ENCODE measurements around the gene ZNF780B. TPM values are rescaled to one million over a fixed set of nuclear protein-coding genes. Genes with fewer than 3 reads are reported as not detected.

ZNF780B gene
- total RNA-seq, 5 donors from 2014 or later (not counting 1 experiment from before 2014, with no cell fraction given) = 18.0 to 55.2 (median 49.0) TPM

- no peak overlapping the region for H3K4me3 Mint-ChIP-seq
- no peak overlapping the region for H3K27ac Mint-ChIP-seq
- peaks cover 17 to 42% (median 29%) of the 10 kb centered on the region in 3 donors for H3K9me3 Mint-ChIP-seq
- H3K27me3 Mint-ChIP-seq = no peaks in the 10 kb centered on the region
- POLR2A ChIA-PET = no interaction called here
- no peaks in the 10 kb centered on the region for H3K4me1 Mint-ChIP-seq
- Histone ChIP-seq H3K4me1 (ENCODE audit: control insufficient read depth in 1 of 2, extremely low read depth in 1 of 2, insufficient read depth in 2 of 2, low read length in 2 of 2) (no peaks in the 10 kb centered on the region), H3K9me3 (peaks cover 16% of the 10 kb centered on the region), H3K4me3 (ENCODE audit: control insufficient read depth in 1 of 2, extremely low read depth in 1 of 2, low read length in 1 of 2) (no peak overlapping the region), H3K36me3 (ENCODE audit: control insufficient read depth in 2 of 2, extremely low read depth in 1 of 2, insufficient read depth in 1 of 2, low read length in 1 of 2) (peaks cover 3 to 45% of the 10 kb centered on the region in 2 donors), H3K27ac (ENCODE audit: low read length) (no peak overlapping the region), H3K27me3 (replicated peaks in 1 of 2; ENCODE audit: control insufficient read depth in 2 of 2, extremely low read depth in 1 of 2, insufficient read depth in 2 of 2, low read length in 1 of 2) (no peaks in the 10 kb centered on the region)
- peaks cover 82% of the 10 kb centered on the region for H3K36me3 Mint-ChIP-seq
- CTCF ChIA-PET = no interaction called here
- ATAC-seq (replicated peaks in 1 of 4) (no peak), DNase-seq (no peak)
These were observed 46.4 kb downstream of the ZNF780B start for GRCh38 chr19:40009674-40010073.

- H3K4me1 ChIP-seq (ENCODE audit: control insufficient read depth in 1 of 2, extremely low read depth in 1 of 2, insufficient read depth in 2 of 2, low read length in 2 of 2) = no peaks in the 10 kb centered on the region
- DNase-seq = no peak
- ChIA-PET CTCF (no interaction called here), POLR2A (no interaction called here)
- ATAC-seq (replicated peaks in 1 of 4) = no peak
- no peak overlapping the region for H3K27ac Mint-ChIP-seq
- no peak overlapping the region for H3K27ac ChIP-seq (ENCODE audit: low read length)
- H3K4me3 Mint-ChIP-seq = no peak overlapping the region
- H3K9me3 Mint-ChIP-seq = peaks cover 3 to 14% (median 6%) of the 10 kb centered on the region in 3 donors
- H3K36me3 Mint-ChIP-seq = peaks cover 55% of the 10 kb centered on the region
- no peaks in the 10 kb centered on the region for H3K4me1 Mint-ChIP-seq
- no peak overlapping the region for H3K4me3 ChIP-seq (ENCODE audit: control insufficient read depth in 1 of 2, extremely low read depth in 1 of 2, low read length in 1 of 2)
- no peaks in the 10 kb centered on the region for H3K27me3 ChIP-seq (replicated peaks in 1 of 2; ENCODE audit: control insufficient read depth in 2 of 2, extremely low read depth in 1 of 2, insufficient read depth in 2 of 2, low read length in 1 of 2)
- H3K9me3 ChIP-seq = no peaks in the 10 kb centered on the region
- H3K27me3 Mint-ChIP-seq = no peaks in the 10 kb centered on the region
- 83% methylated on average over 1 of the region's 1 CpG for WGBS (ENCODE audit: insufficient coverage)
- H3K36me3 ChIP-seq (ENCODE audit: control insufficient read depth in 2 of 2, extremely low read depth in 1 of 2, insufficient read depth in 1 of 2, low read length in 1 of 2) = peaks cover 3 to 30% of the 10 kb centered on the region in 2 donors
These were observed 49.7 kb downstream of the ZNF780B start for GRCh38 chr19:40006273-40006691.

- WGBS (ENCODE audit: insufficient coverage) = 100% methylated on average over 1 of the region's 4 CpGs
- H3K27ac Mint-ChIP-seq = no peak overlapping the region
- Histone ChIP-seq H3K27ac (ENCODE audit: low read length) (no peak overlapping the region), H3K9me3 (no peaks in the 10 kb centered on the region), H3K4me1 (ENCODE audit: control insufficient read depth in 1 of 2, extremely low read depth in 1 of 2, insufficient read depth in 2 of 2, low read length in 2 of 2) (no peaks in the 10 kb centered on the region), H3K27me3 (replicated peaks in 1 of 2; ENCODE audit: control insufficient read depth in 2 of 2, extremely low read depth in 1 of 2, insufficient read depth in 2 of 2, low read length in 1 of 2) (no peaks in the 10 kb centered on the region), H3K4me3 (ENCODE audit: control insufficient read depth in 1 of 2, extremely low read depth in 1 of 2, low read length in 1 of 2) (no peak overlapping the region), H3K36me3 (ENCODE audit: control insufficient read depth in 2 of 2, extremely low read depth in 1 of 2, insufficient read depth in 1 of 2, low read length in 1 of 2) (peaks cover 3 to 30% of the 10 kb centered on the region in 2 donors)
- H3K9me3 Mint-ChIP-seq = peaks cover 3 to 14% (median 6%) of the 10 kb centered on the region in 3 donors
- ChIA-PET CTCF (interaction anchor here in 1 of 2 donors (0.6 kb wide), 1 partner anchor 18 kb away, joined by 3 read pairs; no protein-coding TSS in a partner anchor), POLR2A (interaction anchor here in 1 of 2 donors (0.7 kb wide), 1 partner anchor 1551 kb away, joined by 4 read pairs; no protein-coding TSS in a partner anchor)
- H3K4me1 Mint-ChIP-seq = no peaks in the 10 kb centered on the region
- H3K4me3 Mint-ChIP-seq = no peak overlapping the region
- peaks cover 53% of the 10 kb centered on the region for H3K36me3 Mint-ChIP-seq
- no peaks in the 10 kb centered on the region for H3K27me3 Mint-ChIP-seq
- no peak for DNase-seq
- no peak for ATAC-seq (replicated peaks in 1 of 4)
These were observed 50.2 kb downstream of the ZNF780B start for GRCh38 chr19:40005691-40006272.

- Mint-ChIP-seq H3K9me3 (peaks cover 0 to under 1% (median 0%) of the 10 kb centered on the region in 3 donors), H3K4me3 (peak overlapping the region; percentile 87 to 99 (median 96)), H3K27ac (peak overlapping the region; percentile 34 to 95), H3K36me3 (peaks cover 10% of the 10 kb centered on the region), H3K4me1 (peaks cover 32 to 38% (median 37%) of the 10 kb centered on the region in 3 donors), H3K27me3 (no peaks in the 10 kb centered on the region)
- peaks cover 12 to 26% of the 10 kb centered on the region in 2 experiments for H3K4me1 ChIP-seq (ENCODE audit: control insufficient read depth in 1 of 2, extremely low read depth in 1 of 2, insufficient read depth in 2 of 2, low read length in 2 of 2)
- ChIA-PET CTCF (no interaction called here), POLR2A (no interaction called here)
- H3K9me3 ChIP-seq = no peaks in the 10 kb centered on the region
- no peak overlapping the region for H3K4me3 ChIP-seq (ENCODE audit: control insufficient read depth in 1 of 2, extremely low read depth in 1 of 2, low read length in 1 of 2)
- DNase-seq = no peak
- H3K36me3 ChIP-seq (ENCODE audit: control insufficient read depth in 2 of 2, extremely low read depth in 1 of 2, insufficient read depth in 1 of 2, low read length in 1 of 2) = no peaks in the 10 kb centered on the region
- ATAC-seq (replicated peaks in 1 of 4) = no peak
- WGBS (ENCODE audit: insufficient coverage) = 89% methylated on average over 1 of the region's 4 CpGs
- H3K27ac ChIP-seq (ENCODE audit: low read length) = no peak overlapping the region
- no peaks in the 10 kb centered on the region for H3K27me3 ChIP-seq (replicated peaks in 1 of 2; ENCODE audit: control insufficient read depth in 2 of 2, extremely low read depth in 1 of 2, insufficient read depth in 2 of 2, low read length in 1 of 2)
These were observed 57.5 kb downstream of the ZNF780B start for GRCh38 chr19:39998501-39998900.

GRCh38 chr19:39997638-39998216, 58.3 kb downstream of the ZNF780B start:
- peaks cover 36 to 40% (median 38%) of the 10 kb centered on the region in 3 donors for H3K4me1 Mint-ChIP-seq
- CTCF ChIA-PET = interaction anchor here in 1 of 2 donors (0.7 to 2.7 kb wide), 2 partner anchors 27 to 82 kb away, joined by 4 to 20 read pairs; partner anchors contain the start of gene PSMC4
- peak overlapping the region; percentile 91 to 95 for H3K27ac Mint-ChIP-seq
- no peaks in the 10 kb centered on the region for H3K27me3 ChIP-seq (replicated peaks in 1 of 2; ENCODE audit: control insufficient read depth in 2 of 2, extremely low read depth in 1 of 2, insufficient read depth in 2 of 2, low read length in 1 of 2)
- no peaks in the 10 kb centered on the region for H3K27me3 Mint-ChIP-seq
- POLR2A ChIA-PET = interaction anchor here in 1 of 2 donors (0.6 kb wide), 1 partner anchor 1365 kb away, joined by 3 read pairs; no protein-coding TSS in a partner anchor
- H3K9me3 Mint-ChIP-seq = peaks cover 0 to 8% (median 0%) of the 10 kb centered on the region in 3 donors
- H3K36me3 ChIP-seq (ENCODE audit: control insufficient read depth in 2 of 2, extremely low read depth in 1 of 2, insufficient read depth in 1 of 2, low read length in 1 of 2) = no peaks in the 10 kb centered on the region
- WGBS (ENCODE audit: insufficient coverage) = 82% methylated on average over 2 of the region's 5 CpGs
- peaks cover 12 to 26% of the 10 kb centered on the region in 2 experiments for H3K4me1 ChIP-seq (ENCODE audit: control insufficient read depth in 1 of 2, extremely low read depth in 1 of 2, insufficient read depth in 2 of 2, low read length in 2 of 2)
- peaks cover 18% of the 10 kb centered on the region for H3K36me3 Mint-ChIP-seq
- peak overlapping the region; percentile 82 for H3K27ac ChIP-seq (ENCODE audit: low read length)
- ATAC-seq (replicated peaks in 1 of 4) (no peak), DNase-seq (peak in 6 of 35 experiments; percentile 5 to 35 (median 13))
- no peaks in the 10 kb centered on the region for H3K9me3 ChIP-seq
- H3K4me3 ChIP-seq (ENCODE audit: control insufficient read depth in 1 of 2, extremely low read depth in 1 of 2, low read length in 1 of 2) = peak overlapping the region; percentile 86 to 88
- peak overlapping the region; percentile 87 to 99 (median 96) for H3K4me3 Mint-ChIP-seq

- H3K4me3 ChIP-seq (ENCODE audit: control insufficient read depth in 1 of 2, extremely low read depth in 1 of 2, low read length in 1 of 2) = peak within 1 kb of the TSS; percentile 86 to 88
- CTCF ChIA-PET = interaction anchor here in 1 of 2 donors (2.7 kb wide), 1 partner anchor 26 kb away, joined by 20 read pairs; the partner anchor contains the start of gene PSMC4
- no peaks in the 10 kb centered on the region for H3K27me3 ChIP-seq (replicated peaks in 1 of 2; ENCODE audit: control insufficient read depth in 2 of 2, extremely low read depth in 1 of 2, insufficient read depth in 2 of 2, low read length in 1 of 2)
- WGBS (ENCODE audit: insufficient coverage) = 6% methylated on average over 37 of the region's 53 CpGs
- H3K27me3 Mint-ChIP-seq = no peaks in the 10 kb centered on the region
- no peaks in the 10 kb centered on the region for H3K36me3 ChIP-seq (ENCODE audit: control insufficient read depth in 2 of 2, extremely low read depth in 1 of 2, insufficient read depth in 1 of 2, low read length in 1 of 2)
- peaks cover 0 to 8% (median 0%) of the 10 kb centered on the region in 3 donors for H3K9me3 Mint-ChIP-seq
- peaks cover 18% of the 10 kb centered on the region for H3K36me3 Mint-ChIP-seq
- H3K27ac Mint-ChIP-seq = peak within 1 kb of the TSS; percentile 91 to 95
- H3K4me1 Mint-ChIP-seq = peaks cover 43 to 47% (median 44%) of the 10 kb centered on the region in 3 donors
- peaks cover 12 to 26% of the 10 kb centered on the region in 2 experiments for H3K4me1 ChIP-seq (ENCODE audit: control insufficient read depth in 1 of 2, extremely low read depth in 1 of 2, insufficient read depth in 2 of 2, low read length in 2 of 2)
- peak within 1 kb of the TSS; percentile 82 for H3K27ac ChIP-seq (ENCODE audit: low read length)
- DNase-seq = peak; percentile 75 to 93 (median 87)
- POLR2A ChIA-PET = interaction anchor here in 1 of 2 donors (0.6 kb wide), 1 partner anchor 1365 kb away, joined by 3 read pairs; no protein-coding TSS in a partner anchor
- no peaks in the 10 kb centered on the region for H3K9me3 ChIP-seq
- peak; percentile 96 for ATAC-seq (replicated peaks in 1 of 4)
- peak within 1 kb of the TSS; percentile 87 to 99 (median 96) for H3K4me3 Mint-ChIP-seq
These were observed 59.0 kb downstream of the ZNF780B start, which contains the start of gene ZNF546 for GRCh38 chr19:39996811-39997637. Gene ZNF546, plus strand, starts transcription at chr19:39997060. Its CDS starts 1,267 bp downstream, at chr19:39998327.
